Measurements from ENCODE around the gene PIK3R3.

DNA sequence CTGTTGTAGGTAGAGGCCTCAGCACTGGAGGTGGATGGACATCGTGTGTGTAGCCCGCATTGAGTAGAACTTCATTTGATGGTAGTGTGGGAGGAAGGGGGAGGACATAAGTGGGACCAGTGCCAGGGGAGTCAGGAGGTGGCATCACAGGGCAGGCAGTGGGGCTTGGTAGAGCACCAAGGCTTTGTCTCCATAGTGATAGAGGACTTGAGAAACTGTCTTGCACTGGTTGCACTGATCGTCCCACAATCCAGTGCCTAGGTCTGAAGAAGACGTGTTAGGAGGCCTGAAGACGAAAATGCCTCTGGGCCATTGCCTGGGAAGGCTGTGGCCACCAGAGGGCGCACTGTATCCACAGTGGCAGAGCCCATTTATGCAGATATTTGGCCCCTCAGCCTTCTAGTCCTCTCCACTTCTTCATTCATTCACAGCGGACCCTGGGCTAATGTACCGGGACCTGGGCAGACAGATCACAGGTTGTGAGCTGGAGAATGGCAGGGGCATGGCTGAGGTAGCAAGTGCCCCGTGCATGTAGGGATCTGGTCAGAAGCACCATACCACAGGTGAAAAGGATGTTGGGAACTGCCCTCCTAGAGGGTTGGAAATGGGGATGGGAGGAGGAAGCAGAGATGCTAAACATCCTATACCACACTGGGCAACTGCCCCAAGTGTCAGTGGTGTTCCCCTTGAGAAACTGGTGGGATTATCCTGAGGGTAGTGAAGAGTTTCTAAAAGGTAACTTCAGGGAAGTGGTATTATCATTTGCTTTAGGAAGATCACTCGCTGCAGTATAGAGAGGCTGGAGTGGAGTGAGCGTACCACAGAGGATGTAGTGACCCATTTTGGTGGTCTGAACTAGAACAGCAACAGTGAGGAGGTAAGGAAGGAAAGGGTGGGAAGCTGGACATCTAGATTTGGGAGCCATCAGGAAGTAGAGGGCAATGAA, 95.3 kb downstream of the PIK3R3 start:
- TF ChIP-seq POLR2A (IDR thresholded peaks at IDR 0.05) (no peak), EP300 (IDR thresholded peaks at IDR 0.05) (no peak)
- TF ChIP-seq, protein P1, sequence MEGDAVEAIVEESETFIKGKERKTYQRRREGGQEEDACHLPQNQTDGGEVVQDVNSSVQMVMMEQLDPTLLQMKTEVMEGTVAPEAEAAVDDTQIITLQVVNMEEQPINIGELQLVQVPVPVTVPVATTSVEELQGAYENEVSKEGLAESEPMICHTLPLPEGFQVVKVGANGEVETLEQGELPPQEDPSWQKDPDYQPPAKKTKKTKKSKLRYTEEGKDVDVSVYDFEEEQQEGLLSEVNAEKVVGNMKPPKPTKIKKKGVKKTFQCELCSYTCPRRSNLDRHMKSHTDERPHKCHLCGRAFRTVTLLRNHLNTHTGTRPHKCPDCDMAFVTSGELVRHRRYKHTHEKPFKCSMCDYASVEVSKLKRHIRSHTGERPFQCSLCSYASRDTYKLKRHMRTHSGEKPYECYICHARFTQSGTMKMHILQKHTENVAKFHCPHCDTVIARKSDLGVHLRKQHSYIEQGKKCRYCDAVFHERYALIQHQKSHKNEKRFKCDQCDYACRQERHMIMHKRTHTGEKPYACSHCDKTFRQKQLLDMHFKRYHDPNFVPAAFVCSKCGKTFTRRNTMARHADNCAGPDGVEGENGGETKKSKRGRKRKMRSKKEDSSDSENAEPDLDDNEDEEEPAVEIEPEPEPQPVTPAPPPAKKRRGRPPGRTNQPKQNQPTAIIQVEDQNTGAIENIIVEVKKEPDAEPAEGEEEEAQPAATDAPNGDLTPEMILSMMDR (IDR thresholded peaks at IDR 0.05), result peak; percentile 79 to 95 (median 95)
